Upper lobe of left lung (tissue), 4 donors: ENCODE results near the gene CCDC201.

Experiments used
- CTCF ChIP-seq, 6 experiments: fragments of 450-650 bp in 4 of 6; fragments of 200-600 bp in 2 of 6; sonication (generic) in 2 of 6; IDR thresholded peaks; one replicate each; pipeline ENCODE4 v1.5.1; 2016 to 2019; ENCODE audit warnings: antibody characterized with exemption in 6 of 6
- POLR2A ChIP-seq, 4 donors: fragments of 450-650 bp; IDR thresholded peaks; one replicate each; pipeline ENCODE4 v1.5.1; 2016 to 2017; ENCODE audit warnings: antibody characterized with exemption in 4 of 4, mild to moderate bottlenecking in 2 of 4

- TF ChIP-seq CTCF (IDR thresholded peaks at IDR 0.05) (no peak), POLR2A (IDR thresholded peaks at IDR 0.05) (no peak)
Measured at GRCh38 chr7:45893996-45894664, 21.2 kb upstream of the CCDC201 start.
